SK-N-SH (cell line): ENCODE measurements around the gene TRPM7.

Experiments
- EP300 ChIP-seq, 2 experiments: IDR thresholded peaks; 2 replicates each; pipeline versions ENCODE4 v1.4.0 to v1.6.1; 2012; ENCODE audit warnings: borderline replicate concordance in 1 of 2, low read depth in 1 of 2, low read length in 1 of 2
- FOXM1 ChIP-seq: IDR thresholded peaks from 2 replicates; pipeline ENCODE4 v1.4.0; 2012; ENCODE audit warnings: low read depth, mild to moderate bottlenecking
- PBX3 ChIP-seq: IDR thresholded peaks from 2 replicates; pipeline ENCODE4; 2012
- SIN3A ChIP-seq: IDR thresholded peaks from 2 replicates; pipeline ENCODE4 v1.6.1; 2012; ENCODE audit warnings: low read depth, mild to moderate bottlenecking, low read length, moderate library complexity, borderline replicate concordance
- TEAD4 ChIP-seq: IDR thresholded peaks from 2 replicates; pipeline ENCODE4 v1.4.0; 2012; ENCODE audit warnings: mild to moderate bottlenecking, borderline replicate concordance; ENCODE audit not compliant: insufficient read depth

GRCh38 chr15:50590288-50590687 is 96.3 kb downstream of the TRPM7 start:
- TF ChIP-seq TEAD4 (no peak), SIN3A (no peak), FOXM1 (no peak), PBX3 (no peak), EP300 (IDR thresholded peaks at IDR 0.05; ENCODE audit: borderline replicate concordance in 1 of 2, low read depth in 1 of 2, low read length in 1 of 2) (no peak)
